ENCODE measurements around the gene KRT74.

- TF ChIP-seq CTCF (IDR thresholded peaks at IDR 0.05; ENCODE audit: control extremely low read depth in 1 of 3, insufficient read depth in 1 of 3, low read depth in 1 of 3, low read length in 3 of 3), result no peak
- TF ChIP-seq EZH2 (IDR thresholded peaks at IDR 0.05; ENCODE audit: low read depth, low read length, severe bottlenecking), result no peak
- no peak for TF ChIP-seq YY1 (IDR thresholded peaks at IDR 0.05; ENCODE audit: low read depth, low read length)
- no peak for TF ChIP-seq JUND (IDR thresholded peaks at IDR 0.05; ENCODE audit: low read length)
- TF ChIP-seq BRCA1 (IDR thresholded peaks at IDR 0.05; ENCODE audit: low read depth, low read length), result no peak
- no peak for TF ChIP-seq CHD2 (IDR thresholded peaks at IDR 0.05; ENCODE audit: low read length)
- TF ChIP-seq TAF1 (IDR thresholded peaks at IDR 0.05; ENCODE audit: low read depth, low read length), result no peak
Measured at GRCh38 chr12:52585066-52585465, 11.4 kb upstream of the KRT74 start.
